Measurements from ENCODE around the gene RPL27A. TPM values are rescaled to one million over a fixed set of nuclear protein-coding genes. Genes with fewer than 3 reads are reported as not detected.
"Not testable (repeated sequence)": the region's sequence is repeated elsewhere in the genome, so short reads cannot be mapped to it uniquely, and the experiment has no call there.

Gene RPL27A
- total RNA-seq, 3 donors from 2014 or later = 907 to 1,119 (median 1,000) TPM

- Histone ChIP-seq H3K4me3 (no peak overlapping the region), H3K36me3 (no peaks in the 10 kb centered on the region), H3K4me1 (no peaks in the 10 kb centered on the region), H3K9me3 (no peaks in the 10 kb centered on the region), H3K27ac (no peak overlapping the region), H3K27me3 (no peaks in the 10 kb centered on the region)
- TF ChIP-seq POLR2A (IDR thresholded peaks at IDR 0.05) (no peak), CTCF (IDR thresholded peaks at IDR 0.05) (no peak), POLR2AphosphoS5 (IDR thresholded peaks at IDR 0.05) (no peak)
- DNase-seq (ENCODE audit: low spot score in 2 of 2) = no peak
- intact Hi-C loops (cut with DNase I; ENCODE audit: low total_unique reads) = loop anchor here (5.0 kb wide), 1 partner anchor 406 kb away; no protein-coding TSS in a partner anchor
Measured at GRCh38 chr11:8661001-8661795, 21.4 kb upstream of the RPL27A start.

- intact Hi-C loops (cut with DNase I; ENCODE audit: low total_unique reads) = no loop called here
- Histone ChIP-seq H3K9me3 (no peaks in the 10 kb centered on the region), H3K4me1 (no peaks in the 10 kb centered on the region), H3K27me3 (no peaks in the 10 kb centered on the region), H3K36me3 (no peaks in the 10 kb centered on the region), H3K4me3 (no peak overlapping the region), H3K27ac (no peak overlapping the region)
- TF ChIP-seq CTCF (IDR thresholded peaks at IDR 0.05) = no peak
- no peak for TF ChIP-seq POLR2AphosphoS5 (IDR thresholded peaks at IDR 0.05)
- TF ChIP-seq POLR2A (IDR thresholded peaks at IDR 0.05) = no peak
- no peak for DNase-seq (ENCODE audit: low spot score in 2 of 2)
Measured at GRCh38 chr11:8665222-8665621, 17.4 kb upstream of the RPL27A start.

- not testable (repeated sequence) for H3K4me1 ChIP-seq; H3K9me3 ChIP-seq; DNase-seq (ENCODE audit: low spot score in 2 of 2); H3K36me3 ChIP-seq; H3K27ac ChIP-seq; H3K4me3 ChIP-seq; H3K27me3 ChIP-seq
- intact Hi-C loops (cut with DNase I; ENCODE audit: low total_unique reads) = loop anchor here (10.0 kb wide), 1 partner anchor 295 kb away; the partner anchor contains the start of gene TMEM9B
Measured at GRCh38 chr11:8670081-8670480, 12.5 kb upstream of the RPL27A start.

GRCh38 chr11:8671193-8671612, 11.4 kb upstream of the RPL27A start:
- DNase-seq (ENCODE audit: low spot score in 2 of 2) = no peak
- no peak for TF ChIP-seq POLR2A (IDR thresholded peaks at IDR 0.05)
- no peak for TF ChIP-seq CTCF (IDR thresholded peaks at IDR 0.05)
- no peak for TF ChIP-seq POLR2AphosphoS5 (IDR thresholded peaks at IDR 0.05)

GRCh38 chr11:8671651-8672062, 10.9 kb upstream of the RPL27A start:
- H3K36me3 ChIP-seq = no peaks in the 10 kb centered on the region
- H3K27ac ChIP-seq = peak overlapping the region; percentile 45 to 78
- TF ChIP-seq POLR2A (IDR thresholded peaks at IDR 0.05) (no peak), POLR2AphosphoS5 (IDR thresholded peaks at IDR 0.05) (no peak), CTCF (IDR thresholded peaks at IDR 0.05) (no peak)
- H3K4me1 ChIP-seq = no peaks in the 10 kb centered on the region
- H3K27me3 ChIP-seq = no peaks in the 10 kb centered on the region
- no peak overlapping the region for H3K4me3 ChIP-seq
- no peaks in the 10 kb centered on the region for H3K9me3 ChIP-seq
- DNase-seq (ENCODE audit: low spot score in 2 of 2) = no peak
- intact Hi-C loops (cut with DNase I; ENCODE audit: low total_unique reads) = loop anchor here (10.0 kb wide), 1 partner anchor 293 kb away; the partner anchor contains the start of gene TMEM9B

More at GRCh38 chr11:8671193-8671612, 11.4 kb upstream of the RPL27A start:
- H3K27ac ChIP-seq = peak overlapping the region; percentile 45 to 78
- no peak overlapping the region for H3K4me3 ChIP-seq
- intact Hi-C loops (cut with DNase I; ENCODE audit: low total_unique reads) = loop anchor here (10.0 kb wide), 1 partner anchor 294 kb away; the partner anchor contains the start of gene TMEM9B
- H3K36me3 ChIP-seq = no peaks in the 10 kb centered on the region
- H3K4me1 ChIP-seq = no peaks in the 10 kb centered on the region
- H3K27me3 ChIP-seq = no peaks in the 10 kb centered on the region
- H3K9me3 ChIP-seq = no peaks in the 10 kb centered on the region
